Measurements from ENCODE around the gene ZHX3.

DNA sequence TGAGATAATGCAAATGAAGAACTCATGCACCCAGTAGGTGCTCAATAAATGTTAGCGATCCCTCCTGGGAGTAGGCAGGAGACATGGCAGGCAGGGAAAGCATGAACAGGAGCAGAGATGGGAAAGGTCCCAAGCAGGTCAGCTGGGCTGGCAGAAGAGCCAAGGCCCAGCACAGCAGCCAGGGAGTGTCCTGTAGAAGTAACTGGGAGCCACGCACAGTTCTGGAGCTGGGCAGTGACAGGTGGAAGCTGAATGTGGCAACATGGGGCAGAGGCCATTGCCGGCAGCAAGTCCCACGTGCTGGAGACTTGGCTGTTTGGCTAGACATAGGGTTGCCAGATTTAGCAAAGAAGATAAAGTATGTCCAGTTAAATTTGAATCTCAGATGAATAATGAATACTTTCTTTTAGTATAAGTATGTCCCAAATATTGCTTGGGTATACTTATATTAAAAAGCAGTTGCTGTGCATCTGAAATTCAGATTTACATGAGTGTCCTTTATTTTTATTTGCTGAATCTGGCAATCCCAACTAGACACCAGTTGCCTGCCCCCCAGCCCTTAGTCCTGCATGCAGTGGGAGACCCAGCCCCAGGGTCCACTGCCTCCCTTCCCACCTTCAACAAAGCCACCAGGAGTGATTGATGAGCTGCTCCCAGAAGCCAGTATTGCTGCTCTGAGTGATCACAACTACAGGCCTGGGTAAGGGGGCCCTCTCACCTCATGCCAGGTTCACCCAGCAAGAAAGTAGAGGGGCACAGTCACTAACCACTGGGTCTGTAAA lies 19.4 kb upstream of the ZHX3 start:
- TF ChIP-seq JUN (CRISPR knock-in tag; IDR thresholded peaks at IDR 0.05) (no peak), ELF4 (CRISPR knock-in tag; IDR thresholded peaks at IDR 0.05; ENCODE audit: low read depth) (no peak), NR3C1 (CRISPR knock-in tag; conservative IDR thresholded peaks at IDR 0.05; ENCODE audit: low read depth) (no peak), ZNF121 (CRISPR knock-in tag; IDR thresholded peaks at IDR 0.05) (no peak), CREB1 (CRISPR knock-in tag; IDR thresholded peaks at IDR 0.05) (no peak), TEAD4 (CRISPR knock-in tag; IDR thresholded peaks at IDR 0.05) (no peak)
- TF ChIP-seq, protein P1, sequence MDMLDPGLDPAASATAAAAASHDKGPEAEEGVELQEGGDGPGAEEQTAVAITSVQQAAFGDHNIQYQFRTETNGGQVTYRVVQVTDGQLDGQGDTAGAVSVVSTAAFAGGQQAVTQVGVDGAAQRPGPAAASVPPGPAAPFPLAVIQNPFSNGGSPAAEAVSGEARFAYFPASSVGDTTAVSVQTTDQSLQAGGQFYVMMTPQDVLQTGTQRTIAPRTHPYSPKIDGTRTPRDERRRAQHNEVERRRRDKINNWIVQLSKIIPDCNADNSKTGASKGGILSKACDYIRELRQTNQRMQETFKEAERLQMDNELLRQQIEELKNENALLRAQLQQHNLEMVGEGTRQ (CRISPR knock-in tag; IDR thresholded peaks at IDR 0.05) = no peak
- TF ChIP-seq, protein P2, sequence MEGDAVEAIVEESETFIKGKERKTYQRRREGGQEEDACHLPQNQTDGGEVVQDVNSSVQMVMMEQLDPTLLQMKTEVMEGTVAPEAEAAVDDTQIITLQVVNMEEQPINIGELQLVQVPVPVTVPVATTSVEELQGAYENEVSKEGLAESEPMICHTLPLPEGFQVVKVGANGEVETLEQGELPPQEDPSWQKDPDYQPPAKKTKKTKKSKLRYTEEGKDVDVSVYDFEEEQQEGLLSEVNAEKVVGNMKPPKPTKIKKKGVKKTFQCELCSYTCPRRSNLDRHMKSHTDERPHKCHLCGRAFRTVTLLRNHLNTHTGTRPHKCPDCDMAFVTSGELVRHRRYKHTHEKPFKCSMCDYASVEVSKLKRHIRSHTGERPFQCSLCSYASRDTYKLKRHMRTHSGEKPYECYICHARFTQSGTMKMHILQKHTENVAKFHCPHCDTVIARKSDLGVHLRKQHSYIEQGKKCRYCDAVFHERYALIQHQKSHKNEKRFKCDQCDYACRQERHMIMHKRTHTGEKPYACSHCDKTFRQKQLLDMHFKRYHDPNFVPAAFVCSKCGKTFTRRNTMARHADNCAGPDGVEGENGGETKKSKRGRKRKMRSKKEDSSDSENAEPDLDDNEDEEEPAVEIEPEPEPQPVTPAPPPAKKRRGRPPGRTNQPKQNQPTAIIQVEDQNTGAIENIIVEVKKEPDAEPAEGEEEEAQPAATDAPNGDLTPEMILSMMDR (IDR thresholded peaks at IDR 0.05) = no peak
- TF ChIP-seq, protein P3, sequence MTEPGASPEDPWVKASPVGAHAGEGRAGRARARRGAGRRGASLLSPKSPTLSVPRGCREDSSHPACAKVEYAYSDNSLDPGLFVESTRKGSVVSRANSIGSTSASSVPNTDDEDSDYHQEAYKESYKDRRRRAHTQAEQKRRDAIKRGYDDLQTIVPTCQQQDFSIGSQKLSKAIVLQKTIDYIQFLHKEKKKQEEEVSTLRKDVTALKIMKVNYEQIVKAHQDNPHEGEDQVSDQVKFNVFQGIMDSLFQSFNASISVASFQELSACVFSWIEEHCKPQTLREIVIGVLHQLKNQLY (CRISPR knock-in tag; IDR thresholded peaks at IDR 0.05) = no peak
- TF ChIP-seq, protein P4, sequence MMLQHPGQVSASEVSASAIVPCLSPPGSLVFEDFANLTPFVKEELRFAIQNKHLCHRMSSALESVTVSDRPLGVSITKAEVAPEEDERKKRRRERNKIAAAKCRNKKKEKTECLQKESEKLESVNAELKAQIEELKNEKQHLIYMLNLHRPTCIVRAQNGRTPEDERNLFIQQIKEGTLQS (CRISPR knock-in tag; conservative IDR thresholded peaks at IDR 0.05) = no peak
- TF ChIP-seq, protein P5, sequence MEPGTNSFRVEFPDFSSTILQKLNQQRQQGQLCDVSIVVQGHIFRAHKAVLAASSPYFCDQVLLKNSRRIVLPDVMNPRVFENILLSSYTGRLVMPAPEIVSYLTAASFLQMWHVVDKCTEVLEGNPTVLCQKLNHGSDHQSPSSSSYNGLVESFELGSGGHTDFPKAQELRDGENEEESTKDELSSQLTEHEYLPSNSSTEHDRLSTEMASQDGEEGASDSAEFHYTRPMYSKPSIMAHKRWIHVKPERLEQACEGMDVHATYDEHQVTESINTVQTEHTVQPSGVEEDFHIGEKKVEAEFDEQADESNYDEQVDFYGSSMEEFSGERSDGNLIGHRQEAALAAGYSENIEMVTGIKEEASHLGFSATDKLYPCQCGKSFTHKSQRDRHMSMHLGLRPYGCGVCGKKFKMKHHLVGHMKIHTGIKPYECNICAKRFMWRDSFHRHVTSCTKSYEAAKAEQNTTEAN (CRISPR knock-in tag; IDR thresholded peaks at IDR 0.05) = no peak
- TF ChIP-seq, protein P6, sequence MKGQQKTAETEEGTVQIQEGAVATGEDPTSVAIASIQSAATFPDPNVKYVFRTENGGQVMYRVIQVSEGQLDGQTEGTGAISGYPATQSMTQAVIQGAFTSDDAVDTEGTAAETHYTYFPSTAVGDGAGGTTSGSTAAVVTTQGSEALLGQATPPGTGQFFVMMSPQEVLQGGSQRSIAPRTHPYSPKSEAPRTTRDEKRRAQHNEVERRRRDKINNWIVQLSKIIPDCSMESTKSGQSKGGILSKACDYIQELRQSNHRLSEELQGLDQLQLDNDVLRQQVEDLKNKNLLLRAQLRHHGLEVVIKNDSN (CRISPR knock-in tag; IDR thresholded peaks at IDR 0.05) = no peak

Measured in WTC11 (cell line).